Measurements from ENCODE around the gene LHX3.

LHX3 gene

GRCh38 chr9:136208675-136209074 is 3.7 kb upstream of the LHX3 start:
- TF ChIP-seq, protein P1, sequence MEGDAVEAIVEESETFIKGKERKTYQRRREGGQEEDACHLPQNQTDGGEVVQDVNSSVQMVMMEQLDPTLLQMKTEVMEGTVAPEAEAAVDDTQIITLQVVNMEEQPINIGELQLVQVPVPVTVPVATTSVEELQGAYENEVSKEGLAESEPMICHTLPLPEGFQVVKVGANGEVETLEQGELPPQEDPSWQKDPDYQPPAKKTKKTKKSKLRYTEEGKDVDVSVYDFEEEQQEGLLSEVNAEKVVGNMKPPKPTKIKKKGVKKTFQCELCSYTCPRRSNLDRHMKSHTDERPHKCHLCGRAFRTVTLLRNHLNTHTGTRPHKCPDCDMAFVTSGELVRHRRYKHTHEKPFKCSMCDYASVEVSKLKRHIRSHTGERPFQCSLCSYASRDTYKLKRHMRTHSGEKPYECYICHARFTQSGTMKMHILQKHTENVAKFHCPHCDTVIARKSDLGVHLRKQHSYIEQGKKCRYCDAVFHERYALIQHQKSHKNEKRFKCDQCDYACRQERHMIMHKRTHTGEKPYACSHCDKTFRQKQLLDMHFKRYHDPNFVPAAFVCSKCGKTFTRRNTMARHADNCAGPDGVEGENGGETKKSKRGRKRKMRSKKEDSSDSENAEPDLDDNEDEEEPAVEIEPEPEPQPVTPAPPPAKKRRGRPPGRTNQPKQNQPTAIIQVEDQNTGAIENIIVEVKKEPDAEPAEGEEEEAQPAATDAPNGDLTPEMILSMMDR (IDR thresholded peaks at IDR 0.05; ENCODE audit: low read depth, low read length) = no peak
- no peak overlapping the region for H3K4me3 ChIP-seq (ENCODE audit: low read depth, low read length)

DNA sequence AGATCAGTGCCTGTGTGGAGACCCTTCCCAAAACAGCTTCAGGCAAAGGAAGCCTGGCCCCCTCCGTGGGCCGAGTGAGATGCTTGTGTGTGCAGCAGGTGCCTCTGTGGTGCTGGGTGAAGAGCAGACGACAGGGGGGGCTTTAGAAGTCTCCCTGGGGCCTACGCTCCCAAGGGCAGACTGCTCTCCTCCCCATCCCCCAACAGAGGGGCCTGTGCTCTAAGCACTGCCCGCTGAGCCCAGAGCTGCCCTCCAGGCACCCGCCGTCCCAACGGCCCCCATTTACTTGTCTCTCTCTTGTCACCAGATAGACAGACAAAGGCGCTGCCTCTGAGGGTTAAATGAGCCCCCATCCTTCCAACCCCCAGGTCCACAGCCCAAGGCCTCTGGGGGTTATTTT is 2.7 kb upstream of the LHX3 start:
- no peak overlapping the region for H3K4me3 ChIP-seq (ENCODE audit: low read depth, low read length)
- TF ChIP-seq, protein P1 (IDR thresholded peaks at IDR 0.05; ENCODE audit: low read depth, low read length) = no peak

DNA sequence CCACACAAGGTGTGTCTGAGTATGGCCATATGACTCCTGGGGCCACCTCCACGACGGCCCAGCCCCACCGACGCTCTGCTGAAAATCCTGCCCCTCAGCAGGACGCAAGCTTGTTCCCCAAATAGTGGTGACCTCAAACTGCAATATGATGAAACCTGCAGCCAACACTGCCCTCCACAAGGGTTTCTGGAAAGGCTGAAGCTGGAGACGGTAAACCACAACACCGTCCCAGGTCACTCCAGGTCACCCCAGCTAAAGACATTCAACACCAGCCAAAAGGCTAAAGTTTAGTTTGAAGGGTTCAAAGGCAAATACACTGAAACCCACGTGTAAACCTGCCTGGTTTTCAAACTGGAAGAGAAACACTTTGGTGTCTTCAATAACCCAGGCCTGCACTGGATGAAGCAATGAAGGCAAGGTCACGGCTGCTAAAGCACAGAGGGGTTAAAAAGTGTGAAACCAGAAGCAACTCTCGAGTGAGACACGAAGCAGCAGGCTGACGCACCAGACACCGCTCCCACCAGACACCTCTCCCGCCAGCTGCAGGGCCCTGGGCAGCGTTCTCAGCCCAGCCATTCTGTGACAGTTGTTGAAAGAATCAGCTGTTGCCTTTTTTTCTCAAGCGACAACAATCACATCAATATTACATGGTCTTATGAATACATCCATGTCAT is 1.8 kb upstream of the LHX3 start:
- TF ChIP-seq, protein P1 (IDR thresholded peaks at IDR 0.05; ENCODE audit: low read depth, low read length) = no peak
- H3K4me3 ChIP-seq (ENCODE audit: low read depth, low read length) = no peak overlapping the region

- TF ChIP-seq, protein P1 (IDR thresholded peaks at IDR 0.05; ENCODE audit: low read depth, low read length) = no peak
- H3K4me3 ChIP-seq (ENCODE audit: low read depth, low read length) = no peak overlapping the region
These were observed 722 bp upstream of the LHX3 start for GRCh38 chr9:136205707-136205992.

GRCh38 chr9:136204145-136204805 is 653 bp downstream of the LHX3 start:
- TF ChIP-seq, protein P1 (IDR thresholded peaks at IDR 0.05; ENCODE audit: low read depth, low read length) = no peak
- H3K4me3 ChIP-seq (ENCODE audit: low read depth, low read length) = no peak overlapping the region

GRCh38 chr9:136203408-136204144 is 1.4 kb downstream of the LHX3 start:
- TF ChIP-seq, protein P1 (IDR thresholded peaks at IDR 0.05; ENCODE audit: low read depth, low read length) = no peak
- no peak overlapping the region for H3K4me3 ChIP-seq (ENCODE audit: low read depth, low read length)

All from WI38 (cell line).